ENCODE measurements around the gene CRABP2.

CRABP2 gene

DNA sequence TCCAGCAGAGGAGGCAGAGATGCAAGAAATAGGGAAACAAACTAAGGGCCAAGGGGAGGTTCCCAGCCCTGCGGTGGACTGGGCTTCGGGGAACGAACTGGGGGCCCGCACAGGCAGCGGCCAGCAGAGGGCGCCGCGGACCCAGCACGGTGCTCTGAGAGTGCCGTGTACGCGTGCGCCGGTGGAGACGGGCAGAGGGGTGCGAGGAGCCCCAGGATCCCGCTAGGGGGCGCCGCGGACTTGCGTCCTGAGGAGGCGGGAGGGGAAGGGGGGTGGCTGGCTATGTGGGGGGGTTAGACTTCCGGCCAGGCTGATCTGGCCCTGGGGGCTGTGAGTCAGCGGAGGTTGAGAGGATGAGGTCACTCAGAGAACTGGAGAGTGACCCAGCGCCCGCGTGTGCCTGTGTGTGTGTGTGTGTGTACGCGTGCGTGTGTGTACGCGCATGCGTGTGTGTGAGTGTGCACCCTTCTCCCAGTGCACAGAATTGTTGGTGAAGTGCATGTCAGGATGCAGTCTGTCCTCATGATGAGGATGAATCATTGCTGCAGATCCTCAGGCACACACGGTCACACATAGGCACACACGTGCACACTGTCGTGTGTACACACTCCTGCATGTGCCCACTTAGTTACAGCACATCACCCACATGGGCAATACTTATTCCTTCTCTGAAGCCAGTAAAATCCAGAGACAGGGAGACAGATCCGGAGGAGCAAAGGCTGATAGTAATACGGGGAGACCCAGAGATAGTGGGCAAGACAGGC lies 45.2 kb downstream of the CRABP2 start:
- in situ Hi-C loops (cut with MboI; ENCODE audit: low sequenced_read_pairs): no loop called here

DNA sequence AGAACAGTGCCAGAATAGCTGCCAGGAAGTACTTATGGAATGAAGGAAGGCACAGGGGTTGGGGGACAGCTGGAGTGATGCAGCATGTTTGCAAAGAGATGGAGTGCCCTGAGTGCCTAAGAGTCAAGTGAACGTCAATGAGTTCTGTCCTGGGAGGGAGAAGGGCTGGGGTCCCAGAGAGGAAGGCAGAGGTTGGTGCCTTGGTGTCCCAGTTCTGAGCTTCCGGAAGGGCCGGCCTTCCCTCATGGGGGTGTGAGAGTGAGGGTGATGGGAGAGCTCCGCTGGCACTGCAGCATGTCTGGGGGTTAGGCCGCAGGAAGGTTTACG lies 45.8 kb downstream of the CRABP2 start:
- in situ Hi-C loops (cut with MboI; ENCODE audit: low sequenced_read_pairs): no loop called here

- in situ Hi-C loops (cut with MboI; ENCODE audit: low sequenced_read_pairs): no loop called here
These were observed 46.3 kb downstream of the CRABP2 start for GRCh38 chr1:156658945-156659574.

- in situ Hi-C loops (cut with MboI; ENCODE audit: low sequenced_read_pairs): no loop called here
These were observed 46.9 kb downstream of the CRABP2 start for GRCh38 chr1:156658496-156658895.

DNA sequence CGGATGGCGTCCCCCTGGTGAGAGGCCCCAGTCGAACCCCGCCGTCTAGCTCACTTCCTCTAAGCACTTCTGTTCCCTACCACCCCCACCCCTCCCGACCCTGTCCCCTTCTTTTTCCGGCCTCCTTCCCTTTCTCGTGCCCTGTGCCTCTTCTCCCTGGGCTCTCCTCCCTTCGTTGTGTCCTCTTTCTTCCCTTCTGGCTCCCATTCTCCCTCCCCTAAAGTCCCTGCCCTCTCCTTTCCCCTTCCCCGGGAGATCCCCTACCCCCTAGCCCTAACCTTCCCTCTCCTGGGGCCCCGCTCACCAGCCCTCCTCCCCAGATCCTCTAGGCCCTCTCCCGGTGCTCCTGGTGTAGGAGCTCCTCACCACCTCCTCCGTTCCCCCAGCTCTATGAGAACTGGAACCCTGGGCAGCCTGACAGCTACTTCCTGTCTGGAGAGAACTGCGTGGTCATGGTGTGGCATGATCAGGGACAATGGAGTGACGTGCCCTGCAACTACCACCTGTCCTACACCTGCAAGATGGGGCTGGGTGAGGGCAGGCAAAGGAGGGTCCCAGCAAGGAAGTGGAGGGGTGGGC lies 47.6 kb downstream of the CRABP2 start:
- in situ Hi-C loops (cut with MboI; ENCODE audit: low sequenced_read_pairs): no loop called here

- in situ Hi-C loops (cut with MboI; ENCODE audit: low sequenced_read_pairs): no loop called here
These were observed 48.3 kb downstream of the CRABP2 start for GRCh38 chr1:156656806-156657740.

DNA sequence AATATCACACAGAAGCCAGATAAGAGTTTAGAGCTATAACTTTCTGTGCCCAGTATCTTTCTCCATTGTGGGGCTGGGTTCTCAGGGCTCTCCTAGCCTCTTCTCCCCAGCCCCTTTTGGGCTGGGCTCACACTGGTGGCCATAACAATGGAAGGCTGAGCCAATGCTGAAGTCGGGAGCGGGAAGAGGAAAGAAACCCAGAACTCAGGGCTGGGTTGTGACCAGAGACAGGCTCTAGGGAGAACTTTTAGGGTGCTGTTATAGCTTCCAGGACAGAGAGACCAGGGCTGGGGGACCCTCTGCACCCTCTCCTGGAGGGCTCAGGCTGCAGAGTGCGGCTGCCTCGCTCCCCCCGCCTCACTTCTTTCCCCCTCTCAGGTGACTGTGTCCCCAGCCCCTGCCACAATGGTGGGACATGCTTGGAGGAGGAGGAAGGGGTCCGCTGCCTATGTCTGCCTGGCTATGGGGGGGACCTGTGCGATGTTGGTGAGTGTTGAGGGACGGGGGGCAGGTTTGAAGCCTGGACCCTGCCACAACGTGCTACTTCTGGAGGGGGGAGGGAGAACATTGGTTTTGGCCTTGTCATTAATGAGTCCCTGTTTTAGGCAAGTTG lies 49.4 kb downstream of the CRABP2 start:
- in situ Hi-C loops (cut with MboI; ENCODE audit: low sequenced_read_pairs): no loop called here

DNA sequence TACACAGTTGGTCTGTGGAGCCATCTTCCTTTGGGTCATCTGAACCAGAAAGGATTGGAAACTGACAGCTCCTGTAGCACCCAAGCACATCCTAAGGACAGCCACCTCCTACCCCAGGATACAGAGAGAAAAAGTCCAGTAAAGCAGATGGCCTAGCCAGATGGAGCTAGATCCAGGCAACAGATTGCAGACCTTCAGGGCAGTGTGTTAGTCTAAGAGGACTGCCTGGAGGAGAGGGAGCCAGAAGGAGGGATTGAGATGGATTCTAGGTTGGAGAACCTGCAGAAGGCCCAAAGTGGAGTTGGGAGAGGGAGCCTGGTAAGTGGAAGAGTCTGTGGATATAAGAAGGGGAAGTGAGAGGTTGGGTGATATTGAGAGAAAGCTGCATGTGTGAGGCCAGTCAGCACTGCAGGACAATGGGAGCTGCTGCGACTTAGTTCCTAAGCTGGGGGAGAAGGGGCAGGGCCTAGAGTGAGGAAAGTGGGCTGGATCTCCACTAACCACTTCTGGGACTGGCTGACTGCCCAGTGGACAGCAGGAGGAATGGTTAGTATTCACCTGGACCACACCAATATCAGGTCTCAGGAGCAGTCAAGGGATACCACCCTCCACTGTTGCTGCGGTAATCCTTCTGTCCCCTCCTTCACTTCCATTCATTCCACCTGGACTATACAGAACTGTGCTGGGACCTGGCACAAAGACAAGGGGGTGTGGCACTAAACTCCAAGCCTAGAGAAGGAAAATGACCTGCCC lies 50.1 kb downstream of the CRABP2 start:
- in situ Hi-C loops (cut with MboI; ENCODE audit: low sequenced_read_pairs): no loop called here

DNA sequence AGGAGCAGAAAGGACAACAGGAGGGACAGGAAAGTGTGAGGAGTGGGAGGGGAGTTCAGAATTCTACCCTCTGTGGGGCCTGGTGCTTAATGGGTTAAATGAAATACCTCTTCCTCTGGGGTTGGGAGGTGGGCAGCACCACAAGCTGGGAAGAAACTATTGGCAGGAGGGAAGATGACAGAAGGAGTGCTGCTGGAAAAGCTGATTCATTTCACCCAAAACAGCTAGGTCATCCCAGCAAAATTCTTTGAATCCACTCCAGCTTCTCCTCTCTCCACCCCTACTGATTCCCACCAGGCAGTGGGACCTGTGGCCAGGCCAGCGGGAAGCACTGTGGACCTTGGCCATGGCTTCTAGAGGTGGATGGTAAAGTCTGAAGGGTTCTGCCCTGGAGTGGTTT lies 50.7 kb downstream of the CRABP2 start:
- in situ Hi-C loops (cut with MboI; ENCODE audit: low sequenced_read_pairs): no loop called here

DNA sequence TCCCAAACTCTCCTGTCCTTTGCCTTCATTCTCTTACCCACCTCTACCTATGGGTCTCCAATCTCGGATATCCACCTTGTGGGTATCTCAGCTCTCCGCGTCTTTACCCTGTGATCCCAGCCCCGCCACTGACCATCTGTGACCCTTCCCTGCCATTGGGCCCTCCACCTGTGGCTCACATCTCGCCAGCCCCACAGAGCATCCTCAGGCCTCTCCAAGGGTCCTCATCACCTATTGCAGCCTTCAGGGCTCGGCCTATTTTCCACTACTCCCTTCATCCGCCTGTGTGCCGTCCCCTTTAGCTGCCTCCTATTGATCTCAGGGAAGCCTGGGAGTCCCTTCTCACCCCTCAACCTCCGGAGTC lies 52.4 kb downstream of the CRABP2 start:
- in situ Hi-C loops (cut with MboI; ENCODE audit: low sequenced_read_pairs): no loop called here

GRCh38 chr1:156652131-156652991 lies 53.0 kb downstream of the CRABP2 start:
- in situ Hi-C loops (cut with MboI; ENCODE audit: low sequenced_read_pairs): no loop called here

Data from HL-60/S4 treated with retinoic acid at 250 ng/mL for 4 days and 3 days (cell line).